Measurements from ENCODE around the gene UBE2C.

The UBE2C gene

GRCh38 chr20:45833883-45834796, 21.7 kb downstream of the UBE2C start:
- no peak for DNase-seq

- DNase-seq, result no peak
These were observed 22.3 kb downstream of the UBE2C start for GRCh38 chr20:45834797-45835161.

- DNase-seq, result peak; percentile 80
These were observed 22.9 kb downstream of the UBE2C start for GRCh38 chr20:45835329-45835765.

- no peak for DNase-seq
These were observed 23.4 kb downstream of the UBE2C start for GRCh38 chr20:45835825-45836224.

GRCh38 chr20:45836841-45837240, 24.4 kb downstream of the UBE2C start:
- DNase-seq, result no peak

- no peak for DNase-seq
These were observed 28.3 kb downstream of the UBE2C start for GRCh38 chr20:45840700-45841198.

- DNase-seq, result no peak
These were observed 29.1 kb downstream of the UBE2C start for GRCh38 chr20:45841407-45842129.

- peak; percentile 88 for DNase-seq
These were observed 29.8 kb downstream of the UBE2C start for GRCh38 chr20:45842169-45842812.

GRCh38 chr20:45843506-45843905, 31.1 kb downstream of the UBE2C start:
- DNase-seq, result no peak

GRCh38 chr20:45845452-45845851, 33.0 kb downstream of the UBE2C start:
- DNase-seq, result no peak

GRCh38 chr20:45848421-45848820, 36.0 kb downstream of the UBE2C start:
- DNase-seq, result no peak

- DNase-seq, result no peak
These were observed 36.6 kb downstream of the UBE2C start for GRCh38 chr20:45848969-45849582.

GRCh38 chr20:45850238-45850637, 37.8 kb downstream of the UBE2C start:
- DNase-seq, result no peak

- DNase-seq, result no peak
These were observed 38.5 kb downstream of the UBE2C start for GRCh38 chr20:45850926-45851325.

- DNase-seq, result no peak
These were observed 39.1 kb downstream of the UBE2C start for GRCh38 chr20:45851501-45851900.

GRCh38 chr20:45852326-45852725, 39.9 kb downstream of the UBE2C start:
- no peak for DNase-seq

- DNase-seq, result no peak
These were observed 41.0 kb downstream of the UBE2C start for GRCh38 chr20:45853484-45853883.

GRCh38 chr20:45857114-45857881, 44.9 kb downstream of the UBE2C start, which contains the start of the genes ACOT8 and ZSWIM3:
Gene ACOT8 (minus strand): TSS chr20:45857392. CDS start chr20:45857315, 77 bp downstream.
Gene ZSWIM3 (plus strand): TSS chr20:45857614. CDS start chr20:45857826, 212 bp downstream.
- DNase-seq, result peak; percentile 100

- DNase-seq, result peak; percentile 56
These were observed 45.4 kb downstream of the UBE2C start for GRCh38 chr20:45857882-45858216.

- DNase-seq, result no peak
These were observed 47.5 kb downstream of the UBE2C start for GRCh38 chr20:45859916-45860315.

GRCh38 chr20:45860560-45861220, 48.2 kb downstream of the UBE2C start:
- no peak for DNase-seq

Data from MV-4-11 (cell line).